SH-SY5Y (cell line): ENCODE measurements around the gene DIS3L.

ENCODE experiments used
- GATA2 ChIP-seq: IDR thresholded peaks from 2 replicates; pipeline ENCODE4 v1.6.1; 2011; ENCODE audit warnings: mild to moderate bottlenecking, low read depth, low read length
- GATA3 ChIP-seq: IDR thresholded peaks from 2 replicates; pipeline ENCODE4 v1.6.1; 2011; ENCODE audit warnings: low read depth, mild to moderate bottlenecking, low read length, moderate library complexity

DIS3L gene

GRCh38 chr15:66326051-66326450 lies 32.7 kb downstream of the DIS3L start:
- no peak for TF ChIP-seq GATA2
- TF ChIP-seq GATA3 = no peak

DNA sequence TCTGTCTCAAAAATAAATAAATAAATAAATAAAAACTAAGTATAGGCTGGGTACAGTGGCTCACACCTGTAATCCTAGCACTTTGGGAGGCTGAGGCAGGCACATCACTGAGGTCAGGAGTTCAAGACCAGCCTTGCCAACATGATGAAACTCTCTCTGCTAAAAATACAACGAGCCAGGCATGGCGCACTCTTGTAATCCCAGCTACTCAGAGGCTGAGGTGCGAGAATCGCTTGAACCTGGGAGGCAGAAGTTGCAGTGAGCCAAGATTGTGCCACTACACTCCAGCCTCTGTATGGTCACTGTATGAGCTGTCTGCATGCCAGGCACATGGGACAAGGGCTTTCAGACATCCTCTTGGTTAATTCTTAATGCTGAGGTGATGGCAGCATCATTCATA lies 34.4 kb downstream of the DIS3L start:
- TF ChIP-seq GATA2 = no peak
- TF ChIP-seq GATA3 = no peak

DNA sequence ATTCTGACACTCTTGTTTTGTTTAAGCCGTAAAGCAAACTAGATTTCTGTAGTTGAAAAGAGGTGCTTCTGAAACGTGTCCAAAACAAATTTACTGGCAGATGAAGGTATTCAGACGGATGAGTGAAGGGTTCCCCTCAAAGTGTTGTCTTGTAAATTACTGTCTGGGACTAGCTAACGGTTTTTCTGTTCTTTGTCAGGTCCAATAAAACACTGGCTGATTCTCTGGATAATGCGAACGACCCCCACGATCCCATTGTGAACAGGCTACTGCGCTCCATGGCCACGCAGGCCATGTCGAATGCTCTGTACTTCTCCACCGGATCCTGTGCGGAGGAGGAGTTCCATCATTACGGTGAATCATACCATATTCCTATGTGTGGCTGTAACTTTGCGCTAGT lies 35.4 kb downstream of the DIS3L start:
- no peak for TF ChIP-seq GATA3
- no peak for TF ChIP-seq GATA2

GRCh38 chr15:66356077-66356358 lies 62.6 kb downstream of the DIS3L start:
- no peak for TF ChIP-seq GATA2
- TF ChIP-seq GATA3 = no peak

DNA sequence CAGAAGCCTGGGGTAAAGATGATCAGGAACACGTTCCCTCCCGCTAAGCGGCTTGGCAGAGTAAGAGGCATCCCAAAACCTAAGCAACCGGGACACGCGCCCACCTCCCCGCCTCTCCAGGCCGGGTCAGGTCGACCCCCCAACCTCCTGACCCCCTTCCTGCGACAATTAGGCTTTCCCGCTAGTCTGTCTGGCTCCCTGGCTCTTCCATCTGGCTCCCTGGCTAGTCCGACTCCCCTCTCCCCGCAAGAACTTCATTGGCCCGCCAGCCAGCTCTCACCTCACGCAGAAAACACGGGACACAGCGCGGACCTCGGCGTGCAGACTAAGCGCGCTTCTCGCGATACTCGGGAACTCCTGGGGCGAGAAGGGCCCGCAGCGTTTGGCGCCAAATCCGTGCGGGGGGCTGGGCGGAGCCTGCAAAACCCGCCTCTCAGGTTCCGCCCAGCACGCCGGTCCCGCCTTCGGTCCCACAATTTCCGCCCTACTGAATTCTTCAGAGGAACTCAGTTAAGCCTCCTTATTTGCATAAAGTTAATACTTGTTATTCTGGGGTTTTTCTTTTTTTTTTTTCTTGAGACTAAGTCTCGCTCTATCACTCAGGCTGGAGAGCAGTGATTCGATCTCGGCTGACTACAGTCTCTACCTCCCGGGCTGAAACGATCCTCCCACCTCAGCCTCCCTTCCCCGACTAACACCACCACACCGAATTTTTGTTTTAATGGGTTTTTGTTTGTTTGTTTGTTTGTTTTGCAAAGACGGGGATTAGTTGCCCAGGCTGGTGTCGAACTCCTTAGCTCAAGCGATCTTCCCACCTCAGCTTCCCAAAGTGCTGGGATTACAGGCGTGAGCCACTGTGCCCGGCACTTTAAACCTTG lies 63.2 kb downstream of the DIS3L start, which contains the start of gene TIPIN:
Gene TIPIN (minus strand): TSS at position 327 of the 878 bp plus-strand sequence. CDS start 3,738 bp downstream, outside the sequence.
- TF ChIP-seq GATA3 (no peak), GATA2 (no peak)

- TF ChIP-seq GATA2 (no peak), GATA3 (no peak)
Observed at GRCh38 chr15:66359740-66360139, 66.4 kb downstream of the DIS3L start.

GRCh38 chr15:66362776-66363175 lies 69.4 kb downstream of the DIS3L start:
- no peak for TF ChIP-seq GATA2
- no peak for TF ChIP-seq GATA3

DNA sequence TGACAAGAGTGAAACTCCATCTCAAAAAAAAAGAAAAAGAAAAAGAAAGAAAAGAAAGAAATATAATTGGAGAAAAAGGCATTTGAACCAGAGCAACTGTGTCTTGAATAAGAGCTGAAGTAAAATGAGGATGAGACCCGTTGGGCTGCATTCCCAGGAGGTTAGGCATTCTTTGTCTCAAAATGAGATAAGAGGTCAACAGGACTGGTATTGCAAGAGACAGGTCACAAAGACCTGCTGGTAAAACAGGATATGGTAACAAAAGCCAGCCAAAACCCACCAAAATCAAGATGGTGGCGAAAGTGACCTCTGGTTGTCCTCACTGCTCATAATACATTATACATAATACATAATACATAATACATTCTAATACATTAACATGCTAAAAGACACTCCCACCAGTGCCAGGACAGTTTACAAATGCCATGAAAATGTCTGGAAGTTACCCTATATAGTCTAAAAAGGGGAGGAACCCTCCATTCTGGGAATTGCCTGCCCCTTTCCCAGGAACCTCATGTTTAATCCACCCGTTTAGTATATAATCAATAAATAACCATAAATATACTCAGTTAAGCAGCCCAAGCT lies 71.7 kb downstream of the DIS3L start:
- TF ChIP-seq GATA2 (no peak), GATA3 (no peak)

DNA sequence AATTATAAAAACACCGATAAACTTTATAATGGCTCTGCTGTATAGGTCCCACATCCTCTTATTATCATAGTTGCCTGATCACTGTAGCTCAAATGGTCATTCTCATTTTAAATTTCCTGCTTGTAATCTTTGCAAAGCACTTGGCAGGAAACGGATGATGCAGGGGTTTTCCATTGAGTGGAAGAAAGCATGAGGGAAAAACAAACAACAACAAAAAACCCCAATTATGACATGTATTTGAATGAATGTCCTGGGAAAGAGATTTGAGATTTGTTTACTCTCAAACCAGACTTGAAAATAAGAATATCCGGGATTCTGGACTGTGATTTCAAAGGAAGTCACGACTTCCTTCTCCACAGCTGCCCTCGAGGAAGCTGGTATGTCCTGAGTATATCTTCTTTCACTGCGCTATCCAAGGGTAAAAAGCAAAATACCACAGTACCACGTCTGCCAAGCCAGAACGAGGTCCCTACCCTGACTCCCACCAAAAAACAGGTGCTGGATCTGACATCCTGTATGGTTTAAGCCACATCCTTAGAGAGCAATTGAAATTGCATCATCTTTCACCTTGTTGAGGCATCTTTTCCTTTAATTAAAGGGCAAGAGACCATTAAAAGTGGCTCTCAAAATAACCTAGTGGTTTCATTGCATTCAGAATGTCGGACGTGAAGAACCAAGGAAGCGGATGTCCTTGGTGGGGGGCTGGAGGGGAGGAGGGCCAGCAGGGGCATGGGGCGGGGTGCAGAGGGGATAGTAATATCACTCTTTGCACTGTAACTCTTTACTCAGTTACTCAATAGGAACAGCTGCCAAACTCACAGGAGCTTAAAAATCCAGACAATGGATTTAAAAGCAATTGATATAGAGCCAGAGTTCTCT lies 76.6 kb downstream of the DIS3L start:
- TF ChIP-seq GATA3 (no peak), GATA2 (no peak)

- TF ChIP-seq GATA3 = no peak
- TF ChIP-seq GATA2 = no peak
Observed at GRCh38 chr15:66374179-66374578, 80.8 kb downstream of the DIS3L start.

DNA sequence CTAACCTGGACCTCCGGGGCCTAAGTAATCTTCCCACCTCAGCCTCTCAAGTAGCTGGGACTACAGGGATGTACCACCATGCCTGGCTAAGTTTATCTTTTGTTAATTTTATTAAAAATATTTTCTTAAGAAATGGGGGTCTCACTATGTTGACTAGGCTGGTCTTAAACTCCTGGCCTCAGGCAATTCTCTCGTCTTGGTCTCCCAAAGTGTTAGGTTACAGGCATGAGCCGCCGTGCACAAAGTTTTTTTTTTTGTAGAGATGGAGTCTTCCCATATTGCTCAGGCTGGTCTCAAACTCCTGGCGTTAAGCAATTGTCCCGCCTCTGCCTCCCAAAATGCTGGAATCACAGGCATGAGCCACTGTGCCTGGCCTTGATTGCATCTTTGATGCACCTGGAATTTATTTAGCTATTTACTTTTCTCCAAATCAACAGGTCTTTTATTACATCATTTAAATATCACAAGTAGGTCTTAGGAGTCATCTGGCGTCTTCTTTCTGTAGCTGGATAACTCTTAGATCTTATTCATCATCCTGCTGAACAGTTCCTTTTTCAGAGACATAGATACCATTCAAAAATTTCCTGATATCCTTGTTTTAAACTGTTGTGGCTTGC lies 85.6 kb downstream of the DIS3L start:
- TF ChIP-seq GATA2 (no peak), GATA3 (no peak)
